Measurements from ENCODE around the gene TTPAL.

- TF ChIP-seq ATF3 (IDR thresholded peaks at IDR 0.05) (no peak), CTCF (IDR thresholded peaks at IDR 0.05; ENCODE audit: low read depth, low read length, missing input control) (no peak), REST (IDR thresholded peaks at IDR 0.05) (no peak), RXRA (IDR thresholded peaks at IDR 0.05) (no peak), MAX (IDR thresholded peaks at IDR 0.05) (no peak), SP1 (IDR thresholded peaks at IDR 0.05) (no peak), TAF1 (conservative IDR thresholded peaks at IDR 0.05) (no peak), EGR1 (IDR thresholded peaks at IDR 0.05; ENCODE audit: low read depth in 2 of 2) (no peak), YY1 (IDR thresholded peaks at IDR 0.05) (no peak), RAD21 (IDR thresholded peaks at IDR 0.05) (no peak)
Measured at GRCh38 chr20:44485078-44485829, 9.6 kb downstream of the TTPAL start.
